ENCODE results near the gene CYGB.

GRCh38 chr17:76535788-76536510 lies 1.6 kb downstream of the CYGB start:
- TF ChIP-seq CTCF (IDR thresholded peaks at IDR 0.05; ENCODE audit: insufficient read depth, low read length, poor library complexity, severe bottlenecking) = no peak
- no peak for TF ChIP-seq EZH2phosphoT487 (conservative IDR thresholded peaks at IDR 0.05; ENCODE audit: low read length)
